HG02970 (cell line): Measurements from ENCODE around the gene CLTC.
A peak's percentile ranks its signal among the peaks of the same experiment; 100 is the strongest.
"Not testable (repeated sequence)": the region's sequence is repeated elsewhere in the genome, so short reads cannot be mapped to it uniquely, and the experiment has no call there.

Experiments used
- ATAC-seq: cut with Tn5 transposase; IDR thresholded peaks from one replicate; pipeline ENCODE4 v1.9.1; 2021; ENCODE audit warnings: mild to moderate bottlenecking, moderate library complexity, moderate number of reproducible peaks; ENCODE audit not compliant: unreplicated experiment, low FRiP score

CLTC gene

GRCh38 chr17:59619298-59620063, at the start of gene CLTC:
Gene CLTC, plus strand, starts transcription at chr17:59619895. Its CDS starts 237 bp downstream, at chr17:59620132.
- ATAC-seq: peak; percentile 65

GRCh38 chr17:59572301-59572924, 47.3 kb upstream of the CLTC start:
- ATAC-seq: no peak

- not testable (repeated sequence) for ATAC-seq
These were observed 35.5 kb upstream of the CLTC start for GRCh38 chr17:59584168-59584567.

- ATAC-seq: no peak
These were observed 19.5 kb upstream of the CLTC start for GRCh38 chr17:59600169-59600568.

GRCh38 chr17:59601130-59601529, 18.6 kb upstream of the CLTC start:
- ATAC-seq: no peak

- no peak for ATAC-seq
These were observed 12.6 kb upstream of the CLTC start for GRCh38 chr17:59607061-59607460.

- no peak for ATAC-seq
These were observed 11.8 kb upstream of the CLTC start for GRCh38 chr17:59607817-59608403.

GRCh38 chr17:59611503-59611902, 8.2 kb upstream of the CLTC start:
- no peak for ATAC-seq

- no peak for ATAC-seq
These were observed 3.3 kb upstream of the CLTC start for GRCh38 chr17:59616253-59616920.

GRCh38 chr17:59617156-59617732, 2.5 kb upstream of the CLTC start:
- no peak for ATAC-seq

- ATAC-seq: no peak
These were observed 729 bp upstream of the CLTC start for GRCh38 chr17:59619035-59619297.

- ATAC-seq: peak; percentile 1
These were observed 317 bp downstream of the CLTC start for GRCh38 chr17:59620064-59620359.

GRCh38 chr17:59620518-59621259, 994 bp downstream of the CLTC start:
- ATAC-seq: no peak

- ATAC-seq: no peak
These were observed 2.1 kb downstream of the CLTC start for GRCh38 chr17:59621771-59622170.

GRCh38 chr17:59623151-59623550, 3.5 kb downstream of the CLTC start:
- ATAC-seq: no peak

- ATAC-seq: no peak
These were observed 7.1 kb downstream of the CLTC start for GRCh38 chr17:59626756-59627155.

GRCh38 chr17:59627274-59627673, 7.6 kb downstream of the CLTC start:
- no peak for ATAC-seq

- no peak for ATAC-seq
These were observed 8.1 kb downstream of the CLTC start for GRCh38 chr17:59627770-59628171.

GRCh38 chr17:59629174-59629573, 9.5 kb downstream of the CLTC start:
- no peak for ATAC-seq

GRCh38 chr17:59631276-59631675, 11.6 kb downstream of the CLTC start:
- ATAC-seq: no peak

GRCh38 chr17:59632398-59632797, 12.7 kb downstream of the CLTC start:
- no peak for ATAC-seq
